ENCODE data around the gene SLC66A2. TPM values are rescaled to one million over a fixed set of nuclear protein-coding genes. Genes with fewer than 3 reads are reported as not detected.

SLC66A2 gene
- total and polyA plus RNA-seq, 10 of the 15 experiments (the other 5 are each of a cell fraction or from before 2014, with no cell fraction given), result 0.69 to 42.5 (median 14.8) TPM

- Histone ChIP-seq H3K9me3 (replicated peaks; ENCODE audit: control insufficient read depth, insufficient read depth, low read length) (no peaks in the 10 kb centered on the region; the same call in 2 of the 3 replicates), H3K27ac (ENCODE audit: control insufficient read depth, insufficient read depth) (no peak overlapping the region), H3K79me2 (ENCODE audit: control insufficient read depth, insufficient read depth, low read length) (no peaks in the 10 kb centered on the region), H3K27me3 (replicated peaks in 1 of 2; ENCODE audit: control insufficient read depth in 2 of 2, insufficient read depth in 2 of 2, low read length in 1 of 2) (no peaks in the 10 kb centered on the region), H2AFZ (ENCODE audit: control insufficient read depth, low read depth, low read length) (no peak overlapping the region), H3K4me1 (ENCODE audit: control insufficient read depth, insufficient read depth, low read length) (no peaks in the 10 kb centered on the region), H3K9ac (ENCODE audit: control insufficient read depth, insufficient read depth, low read length) (no peak overlapping the region), H3K4me3 (no peak overlapping the region), H4K20me1 (ENCODE audit: control insufficient read depth, insufficient read depth) (no peaks in the 10 kb centered on the region), H3K4me2 (ENCODE audit: control insufficient read depth, insufficient read depth) (no peak overlapping the region), H3K36me3 (ENCODE audit: control insufficient read depth in 2 of 2, insufficient read depth in 2 of 2, low read length in 1 of 2) (no peaks in the 10 kb centered on the region)
- WGBS (ENCODE audit: insufficient coverage, insufficient replicate concordance, low lambda C conversion rate, missing lambda C conversion rate), result 64% methylated on average over 20 of the region's 20 CpGs
- POLR2A ChIA-PET, result no interaction called here
- SMC1A ChIA-PET (ENCODE audit: uncharacterized antibody, unreplicated experiment), result no interaction called here
- intact Hi-C loops (cut with micrococcal nuclease; ENCODE audit: unreplicated experiment), result no loop called here
- RAD21 ChIA-PET (ENCODE audit: unreplicated experiment), result no interaction called here
- ATAC-seq, result no peak
- BruUV-seq (replicated peaks), result no TSS peak
- in situ Hi-C loops (cut with MboI), result no loop called here
- CTCF ChIA-PET, result no interaction called here
- DNase-seq (ENCODE audit: low read depth, low spot score), result no peak
- TF ChIP-seq JUND (IDR thresholded peaks at IDR 0.05; ENCODE audit: low read depth, low read length), result no peak
- TF ChIP-seq NFXL1 (IDR thresholded peaks at IDR 0.05; ENCODE audit: borderline replicate concordance), result no peak
- TF ChIP-seq ELK1 (IDR thresholded peaks at IDR 0.05; ENCODE audit: low read depth, low read length), result no peak
- no peak for TF ChIP-seq PAX5 (IDR thresholded peaks at IDR 0.05; ENCODE audit: borderline replicate concordance, low read depth, low read length)
- TF ChIP-seq MYC (IDR thresholded peaks at IDR 0.05; ENCODE audit: insufficient read depth, insufficient read length, insufficient replicate concordance, low read length, severe bottlenecking), result no peak
- TF ChIP-seq, protein P1, sequence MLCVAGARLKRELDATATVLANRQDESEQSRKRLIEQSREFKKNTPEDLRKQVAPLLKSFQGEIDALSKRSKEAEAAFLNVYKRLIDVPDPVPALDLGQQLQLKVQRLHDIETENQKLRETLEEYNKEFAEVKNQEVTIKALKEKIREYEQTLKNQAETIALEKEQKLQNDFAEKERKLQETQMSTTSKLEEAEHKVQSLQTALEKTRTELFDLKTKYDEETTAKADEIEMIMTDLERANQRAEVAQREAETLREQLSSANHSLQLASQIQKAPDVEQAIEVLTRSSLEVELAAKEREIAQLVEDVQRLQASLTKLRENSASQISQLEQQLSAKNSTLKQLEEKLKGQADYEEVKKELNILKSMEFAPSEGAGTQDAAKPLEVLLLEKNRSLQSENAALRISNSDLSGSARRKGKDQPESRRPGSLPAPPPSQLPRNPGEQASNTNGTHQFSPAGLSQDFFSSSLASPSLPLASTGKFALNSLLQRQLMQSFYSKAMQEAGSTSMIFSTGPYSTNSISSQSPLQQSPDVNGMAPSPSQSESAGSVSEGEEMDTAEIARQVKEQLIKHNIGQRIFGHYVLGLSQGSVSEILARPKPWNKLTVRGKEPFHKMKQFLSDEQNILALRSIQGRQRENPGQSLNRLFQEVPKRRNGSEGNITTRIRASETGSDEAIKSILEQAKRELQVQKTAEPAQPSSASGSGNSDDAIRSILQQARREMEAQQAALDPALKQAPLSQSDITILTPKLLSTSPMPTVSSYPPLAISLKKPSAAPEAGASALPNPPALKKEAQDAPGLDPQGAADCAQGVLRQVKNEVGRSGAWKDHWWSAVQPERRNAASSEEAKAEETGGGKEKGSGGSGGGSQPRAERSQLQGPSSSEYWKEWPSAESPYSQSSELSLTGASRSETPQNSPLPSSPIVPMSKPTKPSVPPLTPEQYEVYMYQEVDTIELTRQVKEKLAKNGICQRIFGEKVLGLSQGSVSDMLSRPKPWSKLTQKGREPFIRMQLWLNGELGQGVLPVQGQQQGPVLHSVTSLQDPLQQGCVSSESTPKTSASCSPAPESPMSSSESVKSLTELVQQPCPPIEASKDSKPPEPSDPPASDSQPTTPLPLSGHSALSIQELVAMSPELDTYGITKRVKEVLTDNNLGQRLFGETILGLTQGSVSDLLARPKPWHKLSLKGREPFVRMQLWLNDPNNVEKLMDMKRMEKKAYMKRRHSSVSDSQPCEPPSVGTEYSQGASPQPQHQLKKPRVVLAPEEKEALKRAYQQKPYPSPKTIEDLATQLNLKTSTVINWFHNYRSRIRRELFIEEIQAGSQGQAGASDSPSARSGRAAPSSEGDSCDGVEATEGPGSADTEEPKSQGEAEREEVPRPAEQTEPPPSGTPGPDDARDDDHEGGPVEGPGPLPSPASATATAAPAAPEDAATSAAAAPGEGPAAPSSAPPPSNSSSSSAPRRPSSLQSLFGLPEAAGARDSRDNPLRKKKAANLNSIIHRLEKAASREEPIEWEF (IDR thresholded peaks at IDR 0.05; ENCODE audit: insufficient replicate concordance, low read depth, low read length), result no peak
- no peak for TF ChIP-seq TBL1XR1 (IDR thresholded peaks at IDR 0.05; ENCODE audit: low read depth, low read length)
- TF ChIP-seq CBX3 (IDR thresholded peaks at IDR 0.05; ENCODE audit: borderline replicate concordance, low read depth), result no peak
- no peak for TF ChIP-seq TCF7 (IDR thresholded peaks at IDR 0.05; ENCODE audit: borderline replicate concordance)
- no peak for TF ChIP-seq ZBTB33 (IDR thresholded peaks at IDR 0.05)
- no peak for TF ChIP-seq STAT1 (conservative IDR thresholded peaks at IDR 0.05)
- TF ChIP-seq ZBED1 (IDR thresholded peaks at IDR 0.05; ENCODE audit: borderline replicate concordance), result no peak
- TF ChIP-seq, protein P2, sequence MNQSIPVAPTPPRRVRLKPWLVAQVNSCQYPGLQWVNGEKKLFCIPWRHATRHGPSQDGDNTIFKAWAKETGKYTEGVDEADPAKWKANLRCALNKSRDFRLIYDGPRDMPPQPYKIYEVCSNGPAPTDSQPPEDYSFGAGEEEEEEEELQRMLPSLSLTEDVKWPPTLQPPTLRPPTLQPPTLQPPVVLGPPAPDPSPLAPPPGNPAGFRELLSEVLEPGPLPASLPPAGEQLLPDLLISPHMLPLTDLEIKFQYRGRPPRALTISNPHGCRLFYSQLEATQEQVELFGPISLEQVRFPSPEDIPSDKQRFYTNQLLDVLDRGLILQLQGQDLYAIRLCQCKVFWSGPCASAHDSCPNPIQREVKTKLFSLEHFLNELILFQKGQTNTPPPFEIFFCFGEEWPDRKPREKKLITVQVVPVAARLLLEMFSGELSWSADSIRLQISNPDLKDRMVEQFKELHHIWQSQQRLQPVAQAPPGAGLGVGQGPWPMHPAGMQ (IDR thresholded peaks at IDR 0.05; ENCODE audit: borderline replicate concordance), result no peak
- FAIRE-seq, result no peak
Measured at GRCh38 chr18:79878741-79879378, 72.6 kb downstream of the SLC66A2 start.

Measured in GM12878 (cell line).